ENCODE data around the gene FAM120A.

FAM120A gene

GRCh38 chr9:93612796-93613154, 161.3 kb downstream of the FAM120A start:
- H3K27me3 ChIP-seq (ENCODE audit: insufficient read depth, low read length, poor library complexity, severe bottlenecking) = no peaks in the 10 kb centered on the region
- no peak overlapping the region for H3K4me3 ChIP-seq (ENCODE audit: low read length, poor library complexity, severe bottlenecking)
- no peaks in the 10 kb centered on the region for H3F3A ChIP-seq (ENCODE audit: low read depth)
- H3K79me2 ChIP-seq (ENCODE audit: insufficient read depth, low read length) = peaks cover 58% of the 10 kb centered on the region
- H2AFZ ChIP-seq (ENCODE audit: low read length) = no peak overlapping the region
- no peak overlapping the region for H3K4me2 ChIP-seq (ENCODE audit: low read depth, low read length, poor library complexity, severe bottlenecking)
- H3K36me3 ChIP-seq (ENCODE audit: insufficient read depth, low read length) = no peaks in the 10 kb centered on the region
- H3K9ac ChIP-seq (ENCODE audit: low read depth, low read length, poor library complexity, severe bottlenecking) = no peak overlapping the region
- H3K4me1 ChIP-seq (ENCODE audit: insufficient read depth, low read length, poor library complexity, severe bottlenecking) = peaks cover 6% of the 10 kb centered on the region
- H3K9me3 ChIP-seq (ENCODE audit: insufficient read depth, low read depth, low read length) = peaks cover 2% of the 10 kb centered on the region; the same call in 1 of the 2 replicates
- TF ChIP-seq EZH2phosphoT487 (IDR thresholded peaks at IDR 0.05; ENCODE audit: borderline replicate concordance) (no peak), CTCF (conservative IDR thresholded peaks at IDR 0.05; ENCODE audit: low read length) (no peak)
- no peaks in the 10 kb centered on the region for H3K9me2 ChIP-seq (replicated peaks; ENCODE audit: low read depth, low read length)
- H4K20me1 ChIP-seq (ENCODE audit: insufficient read depth, low read length, poor library complexity, severe bottlenecking) = no peaks in the 10 kb centered on the region

GRCh38 chr9:93613174-93613573, 161.7 kb downstream of the FAM120A start:
- Histone ChIP-seq H3K9me2 (replicated peaks; ENCODE audit: low read depth, low read length) (no peaks in the 10 kb centered on the region), H3K4me1 (ENCODE audit: insufficient read depth, low read length, poor library complexity, severe bottlenecking) (peaks cover 6% of the 10 kb centered on the region), H3K4me2 (ENCODE audit: low read depth, low read length, poor library complexity, severe bottlenecking) (no peak overlapping the region), H3K79me2 (ENCODE audit: insufficient read depth, low read length) (peaks cover 61% of the 10 kb centered on the region), H3K27me3 (ENCODE audit: insufficient read depth, low read length, poor library complexity, severe bottlenecking) (no peaks in the 10 kb centered on the region), H3K9ac (ENCODE audit: low read depth, low read length, poor library complexity, severe bottlenecking) (no peak overlapping the region), H3K36me3 (ENCODE audit: insufficient read depth, low read length) (no peaks in the 10 kb centered on the region), H3K4me3 (ENCODE audit: low read length, poor library complexity, severe bottlenecking) (no peak overlapping the region), H2AFZ (ENCODE audit: low read length) (no peak overlapping the region), H3F3A (ENCODE audit: low read depth) (no peaks in the 10 kb centered on the region), H4K20me1 (ENCODE audit: insufficient read depth, low read length, poor library complexity, severe bottlenecking) (no peaks in the 10 kb centered on the region), H3K9me3 (ENCODE audit: insufficient read depth, low read depth, low read length) (peaks cover 2% of the 10 kb centered on the region; the same call in 1 of the 2 replicates)
- TF ChIP-seq CTCF (conservative IDR thresholded peaks at IDR 0.05; ENCODE audit: low read length) (no peak), EZH2phosphoT487 (IDR thresholded peaks at IDR 0.05; ENCODE audit: borderline replicate concordance) (no peak)

- peaks cover 2% of the 10 kb centered on the region; the same call in 1 of the 2 replicates for H3K9me3 ChIP-seq (ENCODE audit: insufficient read depth, low read depth, low read length)
- no peaks in the 10 kb centered on the region for H4K20me1 ChIP-seq (ENCODE audit: insufficient read depth, low read length, poor library complexity, severe bottlenecking)
- H3K4me3 ChIP-seq (ENCODE audit: low read length, poor library complexity, severe bottlenecking) = no peak overlapping the region
- H3K9me2 ChIP-seq (replicated peaks; ENCODE audit: low read depth, low read length) = no peaks in the 10 kb centered on the region
- no peak for TF ChIP-seq CTCF (conservative IDR thresholded peaks at IDR 0.05; ENCODE audit: low read length)
- no peak for TF ChIP-seq EZH2phosphoT487 (IDR thresholded peaks at IDR 0.05; ENCODE audit: borderline replicate concordance)
- H3K9ac ChIP-seq (ENCODE audit: low read depth, low read length, poor library complexity, severe bottlenecking) = no peak overlapping the region
- peaks cover 6% of the 10 kb centered on the region for H3K4me1 ChIP-seq (ENCODE audit: insufficient read depth, low read length, poor library complexity, severe bottlenecking)
- H3K27me3 ChIP-seq (ENCODE audit: insufficient read depth, low read length, poor library complexity, severe bottlenecking) = no peaks in the 10 kb centered on the region
- no peak overlapping the region for H3K4me2 ChIP-seq (ENCODE audit: low read depth, low read length, poor library complexity, severe bottlenecking)
- peaks cover 67% of the 10 kb centered on the region for H3K79me2 ChIP-seq (ENCODE audit: insufficient read depth, low read length)
- no peaks in the 10 kb centered on the region for H3K36me3 ChIP-seq (ENCODE audit: insufficient read depth, low read length)
- H2AFZ ChIP-seq (ENCODE audit: low read length) = no peak overlapping the region
- no peaks in the 10 kb centered on the region for H3F3A ChIP-seq (ENCODE audit: low read depth)
Observed at GRCh38 chr9:93613791-93614190, 162.3 kb downstream of the FAM120A start.
